22Rv1 (cell line): ENCODE results near the gene KRT73.

Experiments used
- CTCF ChIP-seq: fragments of 450-650 bp; IDR thresholded peaks from 2 replicates; pipeline ENCODE4 v1.5.1; 2017; ENCODE audit warnings: mild to moderate bottlenecking
- ZFX ChIP-seq: fragments of 450-650 bp; IDR thresholded peaks from 2 replicates; pipeline ENCODE4 v1.6.1; 2017; ENCODE audit warnings: antibody characterized with exemption, borderline replicate concordance

- no peak for TF ChIP-seq CTCF
- TF ChIP-seq ZFX: no peak
Measured at GRCh38 chr12:52577316-52577715, 41.0 kb downstream of the KRT73 start.
